GM12878 (cell line): ENCODE data around the gene ALG6.

Experiments used
- CTCF ChIP-seq, 3 experiments: IDR thresholded peaks in 2 of 3; conservative IDR thresholded peaks in 1 of 3; 2 replicates each; pipeline ENCODE4 v1.5.1; 2011; ENCODE audit warnings: low read depth in 3 of 3, low read length in 3 of 3, mild to moderate bottlenecking in 3 of 3, control low read depth in 2 of 3, moderate library complexity in 2 of 3, inconsistent platforms in 1 of 3, mixed read lengths in 1 of 3; ENCODE audit not compliant: control insufficient read depth in 2 of 3, insufficient read depth in 1 of 3; ENCODE audit errors: extremely low read depth in 1 of 3
- POLR2A ChIP-seq: IDR thresholded peaks from 2 replicates; pipeline ENCODE4 v1.6.1; 2011; ENCODE audit warnings: low read depth, mild to moderate bottlenecking, low read length
- RAD21 ChIP-seq: IDR thresholded peaks from 2 replicates; pipeline ENCODE4 v1.6.1; 2011; ENCODE audit warnings: mild to moderate bottlenecking, low read depth, low read length, moderate library complexity; ENCODE audit not compliant: insufficient read depth
- SIN3A ChIP-seq: IDR thresholded peaks from 2 replicates; pipeline ENCODE4 v1.6.1; 2012; ENCODE audit warnings: low read depth, low read length, improper control_type of control experiment
- ZNF274 ChIP-seq: IDR thresholded peaks from one replicate; pipeline ENCODE4 v1.8.0; 2011; ENCODE audit not compliant: insufficient read length, insufficient read depth

GRCh38 chr1:63327417-63328054 lies 39.9 kb upstream of the ALG6 start:
- TF ChIP-seq SIN3A: no peak
- TF ChIP-seq CTCF (IDR thresholded peaks at IDR 0.05 in 2 of 3, conservative IDR thresholded peaks at IDR 0.05 in 1 of 3; ENCODE audit: control insufficient read depth in 2 of 3, extremely low read depth in 1 of 3, insufficient read depth in 1 of 3, low read depth in 3 of 3, low read length in 3 of 3): peak; percentile 72 to 83 (median 80)
- no peak for TF ChIP-seq POLR2A
- TF ChIP-seq ZNF274: no peak
- no peak for TF ChIP-seq RAD21
